Peyer's patch (tissue), 4 donors: ENCODE measurements around the gene ASAP3. TPM values are rescaled to one million over a fixed set of nuclear protein-coding genes. Genes with fewer than 3 reads are reported as not detected.
A peak's percentile ranks its signal among the peaks of the same experiment; 100 is the strongest.
"Not testable (repeated sequence)": the region's sequence is repeated elsewhere in the genome, so short reads cannot be mapped to it uniquely, and the experiment has no call there.

Experiments
- DNase-seq, 3 donors: peaks; one replicate each; pipeline ENCODE4 v3.0.0-alpha.2; 2017 to 2019
- H3K27ac ChIP-seq, 4 donors: fragments of 200-600 bp; sonication (generic); one replicate each; pipeline ENCODE4 v1.5.1; 2016 to 2019
- H3K27me3 ChIP-seq, 2 donors: fragments of 200-600 bp; sonication (generic); one replicate each; pipeline ENCODE4 v1.5.1; 2019
- H3K36me3 ChIP-seq, 3 donors: fragments of 200-600 bp; sonication (generic); one replicate each; pipeline ENCODE4 v1.5.1; 2016 to 2019
- H3K4me1 ChIP-seq, 4 donors: fragments of 200-600 bp; sonication (generic); one replicate each; pipeline ENCODE4 v1.5.1; 2016 to 2019
- H3K4me3 ChIP-seq, 4 donors: fragments of 200-600 bp; sonication (generic); 1 replicate in 3 of 4; 2 replicates in 1 of 4; pipeline ENCODE4 v1.5.1; 2016 to 2019; ENCODE audit warnings: mild to moderate bottlenecking in 1 of 4
- H3K9me3 ChIP-seq, 4 donors: fragments of 200-600 bp; sonication (generic); one replicate each; pipeline ENCODE4 v1.5.1; 2016 to 2019; ENCODE audit warnings: mild to moderate bottlenecking in 1 of 4
- POLR2A ChIP-seq, 2 donors: fragments of 450-650 bp; IDR thresholded peaks; one replicate each; pipeline ENCODE4 v1.5.1; 2017; ENCODE audit warnings: antibody characterized with exemption in 2 of 2, mild to moderate bottlenecking in 2 of 2, moderate library complexity in 2 of 2
- total RNA-seq, 4 donors: library from RNA; depleted of rRNA; stranded (reverse); fragments of >200 nt; gene quantifications; one replicate each; pipeline ENCODE4 v1.1.0, GENCODE V29; 2016
- TF ChIP-seq, protein P1 (sequence below), 6 experiments: fragments of 450-650 bp in 4 of 6; fragments of 200-600 bp in 2 of 6; sonication (generic) in 1 of 6; IDR thresholded peaks; one replicate each; pipeline ENCODE4 v1.5.1; 2017 to 2019; ENCODE audit warnings: antibody characterized with exemption in 6 of 6, mild to moderate bottlenecking in 3 of 6, moderate library complexity in 1 of 6

The ASAP3 gene
- total RNA-seq, 4 donors from 2014 or later, result 11.2 to 33.5 (median 25.8) TPM

GRCh38 chr1:23496490-23497181, 12.7 kb upstream of the ASAP3 start:
- H3K27me3 ChIP-seq, result no peaks in the 10 kb centered on the region
- no peak overlapping the region for H3K4me3 ChIP-seq
- DNase-seq, result no peak
- no peaks in the 10 kb centered on the region for H3K36me3 ChIP-seq
- H3K9me3 ChIP-seq, result no peaks in the 10 kb centered on the region
- TF ChIP-seq, protein P1, sequence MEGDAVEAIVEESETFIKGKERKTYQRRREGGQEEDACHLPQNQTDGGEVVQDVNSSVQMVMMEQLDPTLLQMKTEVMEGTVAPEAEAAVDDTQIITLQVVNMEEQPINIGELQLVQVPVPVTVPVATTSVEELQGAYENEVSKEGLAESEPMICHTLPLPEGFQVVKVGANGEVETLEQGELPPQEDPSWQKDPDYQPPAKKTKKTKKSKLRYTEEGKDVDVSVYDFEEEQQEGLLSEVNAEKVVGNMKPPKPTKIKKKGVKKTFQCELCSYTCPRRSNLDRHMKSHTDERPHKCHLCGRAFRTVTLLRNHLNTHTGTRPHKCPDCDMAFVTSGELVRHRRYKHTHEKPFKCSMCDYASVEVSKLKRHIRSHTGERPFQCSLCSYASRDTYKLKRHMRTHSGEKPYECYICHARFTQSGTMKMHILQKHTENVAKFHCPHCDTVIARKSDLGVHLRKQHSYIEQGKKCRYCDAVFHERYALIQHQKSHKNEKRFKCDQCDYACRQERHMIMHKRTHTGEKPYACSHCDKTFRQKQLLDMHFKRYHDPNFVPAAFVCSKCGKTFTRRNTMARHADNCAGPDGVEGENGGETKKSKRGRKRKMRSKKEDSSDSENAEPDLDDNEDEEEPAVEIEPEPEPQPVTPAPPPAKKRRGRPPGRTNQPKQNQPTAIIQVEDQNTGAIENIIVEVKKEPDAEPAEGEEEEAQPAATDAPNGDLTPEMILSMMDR (IDR thresholded peaks at IDR 0.05), result no peak
- no peak for TF ChIP-seq POLR2A (IDR thresholded peaks at IDR 0.05)
- no peaks in the 10 kb centered on the region for H3K4me1 ChIP-seq
- no peak overlapping the region for H3K27ac ChIP-seq

DNA sequence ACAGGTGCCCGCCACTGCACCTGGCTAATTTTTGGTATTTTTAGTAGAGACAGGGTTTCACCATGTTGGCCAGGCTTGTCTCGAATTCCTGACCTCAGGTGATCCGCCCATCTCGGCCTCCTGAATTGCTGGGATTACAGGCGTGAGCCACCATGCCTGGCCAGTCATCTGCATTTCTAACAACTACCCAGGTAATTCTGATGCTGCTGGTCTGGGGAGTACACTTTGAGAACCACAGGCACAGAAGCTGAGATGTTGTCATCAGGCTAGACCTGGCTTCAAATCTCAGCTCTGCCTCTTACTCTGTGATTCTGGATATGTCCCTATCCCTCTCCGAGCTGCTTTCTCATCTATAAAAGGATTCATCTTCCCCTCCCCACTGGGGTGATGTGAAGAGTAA, 10.9 kb upstream of the ASAP3 start:
- H3K27ac ChIP-seq, H3K4me1 ChIP-seq, DNase-seq, H3K36me3 ChIP-seq, H3K4me3 ChIP-seq, H3K27me3 ChIP-seq, H3K9me3 ChIP-seq: not testable (repeated sequence)

DNA sequence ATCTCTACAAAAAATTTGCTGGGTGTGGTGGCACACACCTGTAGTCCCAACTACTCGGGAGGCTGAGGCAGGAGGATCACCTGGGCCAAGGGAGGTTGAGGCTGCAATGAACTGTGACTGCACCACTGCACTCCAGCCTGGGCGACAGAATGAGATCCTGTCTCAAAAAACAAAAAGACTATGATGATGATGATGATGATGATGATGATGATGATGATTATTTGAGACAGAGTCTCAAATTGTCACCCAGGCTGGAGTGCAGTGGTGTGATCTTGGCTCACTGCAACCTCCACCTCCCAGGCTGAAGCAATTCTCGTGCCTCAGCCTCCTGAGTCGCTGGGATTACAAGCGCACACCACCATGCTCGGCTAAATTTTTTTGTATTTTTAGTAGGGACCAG, 8.8 kb upstream of the ASAP3 start:
- H3K27me3 ChIP-seq, H3K27ac ChIP-seq, H3K4me3 ChIP-seq, H3K9me3 ChIP-seq, H3K4me1 ChIP-seq, DNase-seq, H3K36me3 ChIP-seq: not testable (repeated sequence)

DNA sequence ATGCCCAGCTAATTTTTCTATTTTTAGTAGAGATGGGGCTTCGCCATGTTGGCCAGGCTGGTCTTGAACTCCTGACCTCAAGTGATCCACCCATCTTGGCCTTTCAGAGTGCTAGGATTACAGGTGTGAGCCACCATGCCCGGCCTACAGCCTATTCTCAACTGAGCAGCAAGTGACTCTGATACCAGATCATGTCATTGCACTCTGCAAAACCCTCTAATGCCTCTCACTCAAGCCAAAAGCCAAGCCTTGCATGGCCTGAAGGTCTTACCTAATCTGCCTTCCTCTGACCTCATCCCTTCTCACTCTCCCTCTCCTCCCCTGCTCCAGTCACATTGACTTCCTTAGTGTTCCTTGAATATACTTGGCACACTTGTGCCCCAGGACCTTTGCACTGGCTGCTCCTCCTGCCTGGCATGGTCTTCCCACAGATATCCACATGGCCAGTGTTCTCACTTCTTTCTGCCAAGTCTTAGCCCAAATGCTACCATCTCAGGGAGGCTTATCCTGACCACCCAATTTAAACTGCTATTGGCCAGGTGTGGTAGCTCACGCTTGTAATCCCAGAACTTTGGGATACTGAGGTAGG, 8.2 kb upstream of the ASAP3 start:
- Histone ChIP-seq H3K4me3 (no peak overlapping the region), H3K4me1 (no peaks in the 10 kb centered on the region), H3K36me3 (no peaks in the 10 kb centered on the region), H3K9me3 (no peaks in the 10 kb centered on the region), H3K27me3 (no peaks in the 10 kb centered on the region), H3K27ac (no peak overlapping the region)
- no peak for TF ChIP-seq POLR2A (IDR thresholded peaks at IDR 0.05)
- TF ChIP-seq, protein P1 (IDR thresholded peaks at IDR 0.05), result no peak
- DNase-seq, result no peak

DNA sequence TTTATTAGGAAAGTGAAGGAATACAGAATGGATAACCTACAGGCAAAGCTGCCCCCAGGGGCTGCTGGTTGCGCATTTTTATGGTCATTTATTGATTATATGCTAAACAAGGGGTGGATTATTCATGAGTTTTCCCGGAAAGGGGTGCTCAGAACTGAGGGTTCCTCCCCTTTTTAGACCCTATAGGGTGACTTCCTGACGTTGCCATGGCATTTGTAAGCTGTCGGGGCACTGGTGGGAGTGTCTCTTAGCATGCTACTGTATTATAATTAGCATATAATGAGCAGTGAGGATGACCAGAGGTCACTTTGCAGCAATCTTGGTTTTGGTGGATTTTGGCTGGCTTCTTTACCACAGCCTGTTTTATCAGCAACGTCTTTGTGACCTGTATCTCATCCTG, 5.9 kb upstream of the ASAP3 start:
- no peaks in the 10 kb centered on the region for H3K36me3 ChIP-seq
- H3K27me3 ChIP-seq, result no peaks in the 10 kb centered on the region
- peaks cover 0 to 5% (median 0%) of the 10 kb centered on the region in 4 donors for H3K4me1 ChIP-seq
- DNase-seq, result no peak
- no peaks in the 10 kb centered on the region for H3K9me3 ChIP-seq
- H3K27ac ChIP-seq, result no peak overlapping the region
- TF ChIP-seq, protein P1 (IDR thresholded peaks at IDR 0.05), result no peak
- TF ChIP-seq POLR2A (IDR thresholded peaks at IDR 0.05), result no peak
- no peak overlapping the region for H3K4me3 ChIP-seq

GRCh38 chr1:23485002-23485332, 988 bp upstream of the ASAP3 start:
- no peak for DNase-seq
- H3K36me3 ChIP-seq, result no peaks in the 10 kb centered on the region
- peak overlapping the region in 3 of 4 donors; percentile 72 to 89 (median 86) for H3K4me3 ChIP-seq
- TF ChIP-seq, protein P1 (IDR thresholded peaks at IDR 0.05), result no peak
- TF ChIP-seq POLR2A (IDR thresholded peaks at IDR 0.05), result no peak
- peaks cover 0 to 18% (median 4%) of the 10 kb centered on the region in 4 donors for H3K4me1 ChIP-seq
- H3K27ac ChIP-seq, result peak overlapping the region in 3 of 4 donors; percentile 77 to 87 (median 86)
- no peaks in the 10 kb centered on the region for H3K27me3 ChIP-seq
- H3K9me3 ChIP-seq, result no peaks in the 10 kb centered on the region
